ENCODE results near the gene FAXC. TPM values are rescaled to one million over a fixed set of nuclear protein-coding genes. Genes with fewer than 3 reads are reported as not detected.
A peak's percentile ranks its signal among the peaks of the same experiment; 100 is the strongest.
"Not testable (repeated sequence)": the region's sequence is repeated elsewhere in the genome, so short reads cannot be mapped to it uniquely, and the experiment has no call there.

Gene FAXC
- total RNA-seq, 2 experiments from 2014 or later: not detected

DNA sequence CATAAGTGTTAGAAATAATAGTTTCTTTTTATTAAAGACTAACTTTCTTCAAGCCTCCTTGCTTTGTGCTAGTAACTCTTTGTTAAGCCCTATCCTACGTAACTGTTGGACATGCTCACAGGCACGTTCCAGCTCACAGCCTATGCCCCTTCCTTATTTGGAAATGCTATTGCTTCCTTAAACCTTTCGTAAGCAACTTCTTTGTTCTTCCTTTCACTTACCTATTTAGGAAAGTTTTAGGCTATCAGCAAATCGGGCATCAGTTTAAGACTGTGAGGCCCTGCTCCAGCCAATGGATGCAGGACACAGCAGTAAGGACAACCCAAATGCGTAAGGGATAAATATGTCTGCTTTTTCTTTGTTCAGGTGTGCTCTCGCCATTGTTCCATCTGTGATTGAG, 14.2 kb downstream of the FAXC start:
- H3K4me1 Mint-ChIP-seq (ENCODE audit: low read depth); H3K36me3 Mint-ChIP-seq; DNase-seq; POLR2A ChIA-PET; H3K9me3 Mint-ChIP-seq; H3K4me3 Mint-ChIP-seq; H3K27ac Mint-ChIP-seq: not testable (repeated sequence)
- CTCF ChIA-PET: interaction anchor here (0.7 to 1.1 kb wide), 2 partner anchors 91 to 99 kb away, joined by 6 to 7 read pairs; no protein-coding TSS in a partner anchor
- H3K27me3 Mint-ChIP-seq: peaks cover 22% of the 10 kb centered on the region
- intact Hi-C loops (cut with micrococcal nuclease): loop anchor here (10.0 kb wide), 1 partner anchor 230 kb away; the partner anchor contains the start of gene CCNC

GRCh38 chr6:99334526-99335127, 14.8 kb downstream of the FAXC start:
- CTCF ChIA-PET: interaction anchor here (0.7 to 1.2 kb wide), 5 partner anchors 10 to 99 kb away, joined by 3 to 8 read pairs (median 7); partner anchors contain the start of gene COQ3
- no peak overlapping the region for H3K4me3 Mint-ChIP-seq
- H3K36me3 Mint-ChIP-seq: no peaks in the 10 kb centered on the region
- DNase-seq: peak; percentile 17
- peaks cover 3% of the 10 kb centered on the region for H3K4me1 Mint-ChIP-seq (ENCODE audit: low read depth)
- H3K9me3 Mint-ChIP-seq: no peaks in the 10 kb centered on the region
- intact Hi-C loops (cut with micrococcal nuclease): loop anchor here (1.0 to 10.0 kb wide), 5 partner anchors 30 to 488 kb away; partner anchors contain the start of genes CCNC and PNISR
- POLR2A ChIA-PET: interaction anchor here (0.9 kb wide), 1 partner anchor 59 kb away, joined by 3 read pairs; the partner anchor contains the start of gene COQ3
- H3K27ac Mint-ChIP-seq: no peak overlapping the region
- H3K27me3 Mint-ChIP-seq: peaks cover 21% of the 10 kb centered on the region

GRCh38 chr6:99333068-99333467, 16.4 kb downstream of the FAXC start:
- Mint-ChIP-seq H3K36me3 (no peaks in the 10 kb centered on the region), H3K27ac (no peak overlapping the region), H3K9me3 (no peaks in the 10 kb centered on the region), H3K4me3 (no peak overlapping the region), H3K27me3 (peaks cover 12% of the 10 kb centered on the region), H3K4me1 (ENCODE audit: low read depth) (peaks cover 3% of the 10 kb centered on the region)
- ChIA-PET POLR2A (no interaction called here), CTCF (interaction anchor here (0.9 to 3.4 kb wide), 2 partner anchors 12 to 92 kb away, joined by 3 to 31 read pairs; partner anchors contain the start of gene PNISR)
- intact Hi-C loops (cut with micrococcal nuclease): loop anchor here (5.0 to 10.0 kb wide), 3 partner anchors 232 to 489 kb away; partner anchors contain the start of gene CCNC
- no peak for DNase-seq

DNA sequence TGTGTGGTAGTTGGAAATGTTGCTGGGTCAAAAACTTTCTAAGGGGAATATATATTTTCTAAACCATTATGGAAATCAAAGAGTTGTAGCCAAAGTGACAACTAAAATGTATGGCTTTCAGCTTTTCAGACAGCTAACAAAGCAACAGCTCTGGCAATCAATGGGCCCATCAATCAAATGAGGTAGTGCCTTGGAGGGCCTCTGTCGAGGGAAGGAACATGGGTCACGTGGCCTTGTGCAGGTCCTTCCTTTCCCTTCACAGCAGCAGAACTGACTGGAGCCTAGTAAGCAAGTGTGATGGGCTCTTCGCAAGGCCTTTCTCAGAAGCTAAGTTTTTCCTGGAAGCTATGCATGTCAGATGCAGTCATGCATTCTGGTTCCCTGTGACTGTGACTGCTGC, 17.9 kb downstream of the FAXC start:
- CTCF ChIA-PET: interaction anchor here (0.7 to 3.4 kb wide), 9 partner anchors 16 to 415 kb away, joined by 3 to 31 read pairs (median 5); partner anchors contain the start of genes COQ3 and PNISR
- DNase-seq: no peak
- Mint-ChIP-seq H3K27me3 (peaks cover 5% of the 10 kb centered on the region), H3K9me3 (no peaks in the 10 kb centered on the region), H3K4me1 (ENCODE audit: low read depth) (peaks cover 3% of the 10 kb centered on the region), H3K36me3 (no peaks in the 10 kb centered on the region), H3K4me3 (no peak overlapping the region), H3K27ac (no peak overlapping the region)
- intact Hi-C loops (cut with micrococcal nuclease): loop anchor here (5.0 to 10.0 kb wide), 3 partner anchors 233 to 491 kb away; partner anchors contain the start of gene CCNC
- POLR2A ChIA-PET: no interaction called here

DNA sequence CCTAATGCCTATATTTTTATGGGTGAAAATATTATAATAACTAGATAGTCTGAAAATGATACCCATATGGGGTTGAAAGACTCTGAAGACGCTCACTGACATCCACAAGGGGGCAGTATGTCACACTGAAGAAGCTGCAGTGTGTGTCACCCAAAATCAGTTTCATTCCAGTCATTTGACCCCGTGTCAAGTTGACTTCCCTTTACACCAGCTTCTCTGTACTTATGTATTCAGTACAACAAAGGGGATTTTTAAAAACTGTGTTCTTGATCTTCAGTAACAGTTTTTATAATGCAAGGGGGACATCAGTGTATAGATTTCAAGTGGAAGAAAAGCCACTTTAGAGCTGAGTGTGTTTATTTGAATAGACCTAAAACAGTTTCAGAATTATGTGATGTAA, 19.3 kb downstream of the FAXC start:
- peaks cover 3% of the 10 kb centered on the region for H3K4me1 Mint-ChIP-seq (ENCODE audit: low read depth)
- CTCF ChIA-PET: interaction anchor here (0.7 to 3.4 kb wide), 32 partner anchors 8 to 461 kb away, joined by 3 to 31 read pairs (median 5); partner anchors contain the start of genes COQ3, FAXC and PNISR
- peaks cover 5% of the 10 kb centered on the region for H3K27me3 Mint-ChIP-seq
- no peak overlapping the region for H3K27ac Mint-ChIP-seq
- POLR2A ChIA-PET: interaction anchor here (1.0 to 1.4 kb wide), 3 partner anchors 17 to 96 kb away, joined by 3 read pairs; partner anchors contain the start of gene COQ3
- DNase-seq: peak; percentile 73
- no peak overlapping the region for H3K4me3 Mint-ChIP-seq
- intact Hi-C loops (cut with micrococcal nuclease): loop anchor here (1.0 to 10.0 kb wide), 6 partner anchors 34 to 492 kb away; partner anchors contain the start of genes CCNC, COQ3 and PNISR
- no peaks in the 10 kb centered on the region for H3K9me3 Mint-ChIP-seq
- no peaks in the 10 kb centered on the region for H3K36me3 Mint-ChIP-seq

DNA sequence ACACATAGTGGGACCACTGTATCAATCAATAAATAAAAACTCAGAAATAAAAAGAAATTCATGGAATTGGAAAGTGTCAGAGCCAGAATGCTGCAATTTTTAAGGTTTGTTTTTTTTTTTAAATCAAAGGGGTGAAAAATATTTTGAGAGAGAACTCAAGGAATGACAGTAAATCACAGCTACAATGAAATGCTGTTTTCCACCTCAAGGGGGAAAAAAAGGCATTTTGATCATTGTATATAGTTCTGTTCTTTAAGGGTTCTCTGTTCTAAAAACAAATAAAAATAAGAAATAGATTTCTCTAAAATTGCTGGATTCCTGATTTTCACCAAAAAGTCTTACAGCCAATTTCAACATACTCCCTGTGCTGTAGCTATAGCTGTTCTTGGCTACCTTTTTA, 24.5 kb downstream of the FAXC start:
- H3K4me1 Mint-ChIP-seq (ENCODE audit: low read depth): no peaks in the 10 kb centered on the region
- H3K4me3 Mint-ChIP-seq: no peak overlapping the region
- H3K27ac Mint-ChIP-seq: no peak overlapping the region
- ChIA-PET POLR2A (no interaction called here), CTCF (interaction anchor here (0.8 to 1.5 kb wide), 3 partner anchors 11 to 43 kb away, joined by 3 to 5 read pairs (median 3); no protein-coding TSS in a partner anchor)
- no peak for DNase-seq
- H3K36me3 Mint-ChIP-seq: no peaks in the 10 kb centered on the region
- peaks cover 8% of the 10 kb centered on the region for H3K27me3 Mint-ChIP-seq
- no peaks in the 10 kb centered on the region for H3K9me3 Mint-ChIP-seq
- intact Hi-C loops (cut with micrococcal nuclease): no loop called here

GRCh38 chr6:99318566-99318965, 30.9 kb downstream of the FAXC start:
- Mint-ChIP-seq H3K9me3 (no peaks in the 10 kb centered on the region), H3K4me3 (no peak overlapping the region), H3K27ac (no peak overlapping the region), H3K36me3 (no peaks in the 10 kb centered on the region), H3K4me1 (ENCODE audit: low read depth) (no peaks in the 10 kb centered on the region), H3K27me3 (peaks cover 15% of the 10 kb centered on the region)
- intact Hi-C loops (cut with micrococcal nuclease): no loop called here
- CTCF ChIA-PET: no interaction called here
- POLR2A ChIA-PET: no interaction called here
- DNase-seq: no peak

DNA sequence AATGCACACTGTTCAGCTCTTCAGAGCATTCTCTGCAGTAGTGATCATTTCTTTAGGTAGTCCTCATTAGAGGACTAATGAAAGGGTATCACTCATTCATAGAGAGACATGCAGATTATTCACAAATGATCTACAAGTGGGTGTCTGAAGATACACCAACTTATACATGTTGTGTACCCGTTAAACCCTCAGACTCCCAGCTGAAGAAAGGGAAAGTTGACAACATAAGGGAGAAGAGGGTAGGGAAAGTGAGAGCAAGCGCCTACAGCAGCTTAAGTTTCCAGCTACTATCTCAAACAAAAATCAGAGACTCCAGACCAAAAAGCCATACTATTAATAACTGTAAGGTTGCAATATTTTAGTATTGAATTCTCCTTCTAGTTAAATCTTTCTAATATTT, 37.1 kb downstream of the FAXC start:
- peaks cover 6% of the 10 kb centered on the region for H3K27me3 Mint-ChIP-seq
- CTCF ChIA-PET: no interaction called here
- DNase-seq: no peak
- no peak overlapping the region for H3K4me3 Mint-ChIP-seq
- intact Hi-C loops (cut with micrococcal nuclease): no loop called here
- no peak overlapping the region for H3K27ac Mint-ChIP-seq
- no peaks in the 10 kb centered on the region for H3K4me1 Mint-ChIP-seq (ENCODE audit: low read depth)
- H3K9me3 Mint-ChIP-seq: no peaks in the 10 kb centered on the region
- POLR2A ChIA-PET: no interaction called here
- no peaks in the 10 kb centered on the region for H3K36me3 Mint-ChIP-seq

GRCh38 chr6:99310553-99310952, 38.9 kb downstream of the FAXC start:
- no peaks in the 10 kb centered on the region for H3K4me1 Mint-ChIP-seq (ENCODE audit: low read depth)
- no peaks in the 10 kb centered on the region for H3K36me3 Mint-ChIP-seq
- H3K27me3 Mint-ChIP-seq: peaks cover 4% of the 10 kb centered on the region
- no peak overlapping the region for H3K4me3 Mint-ChIP-seq
- POLR2A ChIA-PET: no interaction called here
- H3K27ac Mint-ChIP-seq: no peak overlapping the region
- DNase-seq: no peak
- intact Hi-C loops (cut with micrococcal nuclease): no loop called here
- CTCF ChIA-PET: no interaction called here
- H3K9me3 Mint-ChIP-seq: no peaks in the 10 kb centered on the region

GRCh38 chr6:99309557-99309956, 39.9 kb downstream of the FAXC start:
- intact Hi-C loops (cut with micrococcal nuclease): no loop called here
- Mint-ChIP-seq H3K4me3 (no peak overlapping the region), H3K27ac (no peak overlapping the region), H3K9me3 (no peaks in the 10 kb centered on the region), H3K36me3 (no peaks in the 10 kb centered on the region), H3K27me3 (peaks cover 1% of the 10 kb centered on the region), H3K4me1 (ENCODE audit: low read depth) (no peaks in the 10 kb centered on the region)
- no peak for DNase-seq
- ChIA-PET POLR2A (no interaction called here), CTCF (no interaction called here)

DNA sequence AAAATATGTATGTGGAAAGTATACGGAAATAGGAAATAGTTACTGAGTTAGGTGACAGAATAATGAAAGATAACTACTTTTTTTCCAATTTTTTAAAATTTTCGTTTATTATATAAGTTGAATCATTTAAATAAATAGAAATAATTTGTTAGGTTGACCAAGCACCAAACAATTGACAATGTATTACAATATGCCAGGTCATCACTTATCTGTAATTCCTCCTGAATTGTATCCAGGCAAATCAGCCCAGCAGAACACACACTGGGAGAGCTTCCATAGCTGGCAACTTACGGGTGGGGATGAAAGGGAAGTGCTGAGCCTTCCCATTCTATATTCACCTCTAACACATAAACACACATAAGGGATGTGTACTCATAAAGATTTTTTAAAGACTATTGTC, 40.7 kb downstream of the FAXC start:
- no peak overlapping the region for H3K4me3 Mint-ChIP-seq
- DNase-seq: no peak
- no peaks in the 10 kb centered on the region for H3K36me3 Mint-ChIP-seq
- no peaks in the 10 kb centered on the region for H3K9me3 Mint-ChIP-seq
- H3K4me1 Mint-ChIP-seq (ENCODE audit: low read depth): no peaks in the 10 kb centered on the region
- POLR2A ChIA-PET: no interaction called here
- no peak overlapping the region for H3K27ac Mint-ChIP-seq
- intact Hi-C loops (cut with micrococcal nuclease): no loop called here
- CTCF ChIA-PET: interaction anchor here (1.0 kb wide), 1 partner anchor 20 kb away, joined by 3 read pairs; no protein-coding TSS in a partner anchor
- no peaks in the 10 kb centered on the region for H3K27me3 Mint-ChIP-seq

DNA sequence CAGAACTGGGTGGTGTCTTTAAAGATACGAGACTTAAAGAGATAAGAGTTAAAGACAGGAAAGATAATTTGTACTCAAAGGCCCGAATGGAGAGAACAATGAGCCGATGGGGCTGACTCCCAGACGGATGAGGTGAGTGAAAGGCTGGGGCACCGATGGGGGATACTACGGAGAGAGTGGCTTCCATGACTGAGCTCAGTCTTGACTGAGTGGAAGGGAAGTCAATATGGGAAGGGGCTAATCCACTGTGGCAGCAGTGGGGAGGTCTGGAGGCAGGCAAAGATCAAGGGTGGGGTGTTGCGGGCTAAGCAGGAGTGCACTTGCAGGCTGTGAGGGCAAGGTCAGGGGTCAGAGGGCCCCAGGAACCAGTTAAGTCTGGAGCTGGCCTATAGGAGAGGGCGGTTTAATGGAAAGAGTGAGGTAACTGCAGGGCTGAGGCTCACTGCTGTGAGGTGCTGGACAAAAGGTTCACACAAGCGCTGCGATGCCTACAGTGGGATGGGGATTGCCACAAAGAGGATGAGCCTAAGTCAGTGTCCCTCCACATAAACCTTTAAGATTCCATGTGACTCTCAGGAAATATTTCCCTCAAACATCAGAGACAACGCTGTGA, 42.1 kb downstream of the FAXC start:
- H3K4me1 Mint-ChIP-seq (ENCODE audit: low read depth): no peaks in the 10 kb centered on the region
- H3K9me3 Mint-ChIP-seq: no peaks in the 10 kb centered on the region
- no peak overlapping the region for H3K4me3 Mint-ChIP-seq
- DNase-seq: no peak
- H3K36me3 Mint-ChIP-seq: no peaks in the 10 kb centered on the region
- intact Hi-C loops (cut with micrococcal nuclease): no loop called here
- H3K27me3 Mint-ChIP-seq: no peaks in the 10 kb centered on the region
- H3K27ac Mint-ChIP-seq: no peak overlapping the region
- POLR2A ChIA-PET: no interaction called here
- CTCF ChIA-PET: no interaction called here

All from activated CD4-positive, alpha-beta memory T cell treated with anti-CD3 and anti-CD28 coated beads for 36 hours (primary cell).